ENCODE measurements around the gene AKAP11. TPM values are rescaled to one million over a fixed set of nuclear protein-coding genes. Genes with fewer than 3 reads are reported as not detected.

AKAP11 gene
- total and polyA plus RNA-seq, 9 of the 15 experiments (the other 6 are each of a cell fraction or from before 2014, with no cell fraction given): 2.2 to 31.3 (median 10.9) TPM

DNA sequence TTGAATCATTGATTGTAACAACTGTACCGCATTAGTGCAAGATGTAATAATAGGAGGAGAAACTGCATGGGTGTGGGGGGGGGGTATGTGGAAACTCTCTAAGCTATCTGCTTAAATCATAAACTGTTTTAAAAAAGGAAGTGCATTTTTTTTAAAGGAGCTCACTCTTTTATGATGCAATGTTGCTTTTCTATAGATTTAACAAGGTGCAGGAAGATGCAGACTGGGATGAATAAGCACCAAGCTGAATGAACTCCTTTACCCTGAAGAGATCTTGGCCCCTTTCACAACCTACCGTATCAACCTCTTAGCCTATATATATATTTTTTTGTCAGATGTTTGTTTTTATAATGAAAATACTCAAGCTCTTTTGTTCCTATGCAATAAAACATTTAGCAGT, 95.9 kb downstream of the AKAP11 start:
- Histone ChIP-seq H3K27ac (ENCODE audit: extremely low read depth, low read depth, low read length) (no peak overlapping the region), H2AFZ (ENCODE audit: low read depth, low read length) (no peak overlapping the region), H3K4me1 (replicated peaks in 1 of 2; ENCODE audit: control insufficient read depth in 2 of 2, insufficient read depth in 2 of 2, low read length in 2 of 2) (no peaks in the 10 kb centered on the region), H3K79me2 (ENCODE audit: control insufficient read depth, insufficient read depth, low read length) (no peaks in the 10 kb centered on the region), H3K4me3 (no peak overlapping the region), H3K9me3 (replicated peaks; ENCODE audit: control insufficient read depth, insufficient read depth, low read depth, low read length) (no peaks in the 10 kb centered on the region), H3K36me3 (ENCODE audit: control insufficient read depth, insufficient read depth, low read length) (no peaks in the 10 kb centered on the region), H4K20me1 (replicated peaks; ENCODE audit: control insufficient read depth, insufficient read depth, low read length) (no peaks in the 10 kb centered on the region), H3K9me1 (ENCODE audit: control insufficient read depth, insufficient read depth, low read length) (no peaks in the 10 kb centered on the region), H3K4me2 (ENCODE audit: insufficient read depth, low read length) (no peak overlapping the region), H3K27me3 (ENCODE audit: control insufficient read depth in 2 of 2, insufficient read depth in 2 of 2, low read length in 2 of 2) (no peaks in the 10 kb centered on the region; a peak in 2 of 5 replicates), H3K9ac (ENCODE audit: insufficient read depth in 1 of 2, low read depth in 2 of 2, low read length in 2 of 2) (no peak overlapping the region)
- 0% methylated on average over 1 of the region's 2 CpGs for WGBS (ENCODE audit: insufficient coverage, low coverage, missing lambda C conversion rate)
- in situ Hi-C loops (cut with MboI) (no loop called here), intact Hi-C loops (cut with micrococcal nuclease) (no loop called here)
- ChIA-PET POLR2A (no interaction called here), CTCF (ENCODE audit: low intra/inter-chr PET ratio) (no interaction called here)
- DNase-seq (ENCODE audit: extremely low read depth in 1 of 4, low spot score in 3 of 4) (no peak), ATAC-seq (no peak; the same call in 2 of the 3 replicates), FAIRE-seq (no peak)
- no TSS peak for BruUV-seq (replicated peaks)
- TF ChIP-seq VEZF1 (CRISPR knock-in tag; IDR thresholded peaks at IDR 0.05) (peak; percentile 20; the same call in 1 of the 2 replicates), SPI1 (IDR thresholded peaks at IDR 0.05; ENCODE audit: borderline replicate concordance, low read depth, low read length) (peak; percentile 12; the same call in 1 of the 2 replicates), CEBPG (CRISPR knock-in tag; IDR thresholded peaks at IDR 0.05) (no peak), CEBPG (tag; conservative IDR thresholded peaks at IDR 0.05 in 1 of 2, IDR thresholded peaks at IDR 0.05 in 1 of 2) (peak; percentile 76 to 83), CEBPB (tag; IDR thresholded peaks at IDR 0.05) (peak; percentile 47; the same call in 1 of the 2 replicates), ZFPM2 (CRISPR knock-in tag; IDR thresholded peaks at IDR 0.05) (no peak), HDAC1 (IDR thresholded peaks at IDR 0.05) (no peak)
- TF ChIP-seq, protein P1, sequence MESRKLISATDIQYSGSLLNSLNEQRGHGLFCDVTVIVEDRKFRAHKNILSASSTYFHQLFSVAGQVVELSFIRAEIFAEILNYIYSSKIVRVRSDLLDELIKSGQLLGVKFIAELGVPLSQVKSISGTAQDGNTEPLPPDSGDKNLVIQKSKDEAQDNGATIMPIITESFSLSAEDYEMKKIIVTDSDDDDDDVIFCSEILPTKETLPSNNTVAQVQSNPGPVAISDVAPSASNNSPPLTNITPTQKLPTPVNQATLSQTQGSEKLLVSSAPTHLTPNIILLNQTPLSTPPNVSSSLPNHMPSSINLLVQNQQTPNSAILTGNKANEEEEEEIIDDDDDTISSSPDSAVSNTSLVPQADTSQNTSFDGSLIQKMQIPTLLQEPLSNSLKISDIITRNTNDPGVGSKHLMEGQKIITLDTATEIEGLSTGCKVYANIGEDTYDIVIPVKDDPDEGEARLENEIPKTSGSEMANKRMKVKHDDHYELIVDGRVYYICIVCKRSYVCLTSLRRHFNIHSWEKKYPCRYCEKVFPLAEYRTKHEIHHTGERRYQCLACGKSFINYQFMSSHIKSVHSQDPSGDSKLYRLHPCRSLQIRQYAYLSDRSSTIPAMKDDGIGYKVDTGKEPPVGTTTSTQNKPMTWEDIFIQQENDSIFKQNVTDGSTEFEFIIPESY (CRISPR knock-in tag; IDR thresholded peaks at IDR 0.05): no peak
- TF ChIP-seq, protein P2, sequence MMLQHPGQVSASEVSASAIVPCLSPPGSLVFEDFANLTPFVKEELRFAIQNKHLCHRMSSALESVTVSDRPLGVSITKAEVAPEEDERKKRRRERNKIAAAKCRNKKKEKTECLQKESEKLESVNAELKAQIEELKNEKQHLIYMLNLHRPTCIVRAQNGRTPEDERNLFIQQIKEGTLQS (IDR thresholded peaks at IDR 0.05): peak; percentile 58
- TF ChIP-seq, protein P2 (CRISPR knock-in tag; conservative IDR thresholded peaks at IDR 0.05): no peak
- TF ChIP-seq, protein P3, sequence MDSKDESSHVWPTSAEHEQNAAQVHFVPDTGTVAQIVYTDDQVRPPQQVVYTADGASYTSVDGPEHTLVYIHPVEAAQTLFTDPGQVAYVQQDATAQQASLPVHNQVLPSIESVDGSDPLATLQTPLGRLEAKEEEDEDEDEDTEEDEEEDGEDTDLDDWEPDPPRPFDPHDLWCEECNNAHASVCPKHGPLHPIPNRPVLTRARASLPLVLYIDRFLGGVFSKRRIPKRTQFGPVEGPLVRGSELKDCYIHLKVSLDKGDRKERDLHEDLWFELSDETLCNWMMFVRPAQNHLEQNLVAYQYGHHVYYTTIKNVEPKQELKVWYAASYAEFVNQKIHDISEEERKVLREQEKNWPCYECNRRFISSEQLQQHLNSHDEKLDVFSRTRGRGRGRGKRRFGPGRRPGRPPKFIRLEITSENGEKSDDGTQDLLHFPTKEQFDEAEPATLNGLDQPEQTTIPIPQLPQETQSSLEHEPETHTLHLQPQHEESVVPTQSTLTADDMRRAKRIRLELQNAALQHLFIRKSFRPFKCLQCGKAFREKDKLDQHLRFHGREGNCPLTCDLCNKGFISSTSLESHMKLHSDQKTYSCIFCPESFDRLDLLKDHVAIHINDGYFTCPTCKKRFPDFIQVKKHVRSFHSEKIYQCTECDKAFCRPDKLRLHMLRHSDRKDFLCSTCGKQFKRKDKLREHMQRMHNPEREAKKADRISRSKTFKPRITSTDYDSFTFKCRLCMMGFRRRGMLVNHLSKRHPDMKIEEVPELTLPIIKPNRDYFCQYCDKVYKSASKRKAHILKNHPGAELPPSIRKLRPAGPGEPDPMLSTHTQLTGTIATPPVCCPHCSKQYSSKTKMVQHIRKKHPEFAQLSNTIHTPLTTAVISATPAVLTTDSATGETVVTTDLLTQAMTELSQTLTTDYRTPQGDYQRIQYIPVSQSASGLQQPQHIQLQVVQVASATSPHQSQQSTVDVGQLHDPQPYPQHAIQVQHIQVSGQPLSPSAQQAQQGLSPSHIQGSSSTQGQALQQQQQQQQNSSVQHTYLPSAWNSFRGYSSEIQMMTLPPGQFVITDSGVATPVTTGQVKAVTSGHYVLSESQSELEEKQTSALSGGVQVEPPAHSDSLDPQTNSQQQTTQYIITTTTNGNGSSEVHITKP (IDR thresholded peaks at IDR 0.05; ENCODE audit: partially characterized antibody): no peak

All from K562 (cell line).